ENCODE measurements around the gene LRCH2.

DNA sequence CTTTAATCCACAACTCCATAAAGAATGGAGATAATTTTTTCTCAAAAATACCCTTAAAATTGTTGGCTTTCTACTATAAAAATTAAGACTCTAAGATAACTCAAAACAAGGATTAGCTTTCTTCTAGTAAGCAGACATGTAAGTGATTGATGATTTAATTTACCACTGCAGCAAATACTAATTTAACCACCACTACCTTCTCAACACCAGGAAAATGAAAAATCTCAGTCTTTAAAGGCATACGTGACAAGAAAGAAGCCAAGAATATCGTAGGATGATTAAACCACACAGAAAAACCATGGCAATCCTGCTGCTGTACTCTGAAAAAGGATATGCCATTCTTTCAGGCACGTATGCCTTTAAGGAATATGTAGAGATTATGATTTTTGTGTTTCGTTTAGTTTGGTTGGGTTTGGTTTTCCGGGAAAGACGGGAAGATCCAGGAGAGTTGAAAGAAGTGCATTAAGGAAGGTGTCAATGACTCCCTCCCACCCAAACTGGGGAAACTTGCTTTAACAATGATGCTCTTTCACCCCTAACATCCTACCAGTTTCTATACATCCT lies 881 bp downstream of the LRCH2 start:
- TF ChIP-seq, protein P1, sequence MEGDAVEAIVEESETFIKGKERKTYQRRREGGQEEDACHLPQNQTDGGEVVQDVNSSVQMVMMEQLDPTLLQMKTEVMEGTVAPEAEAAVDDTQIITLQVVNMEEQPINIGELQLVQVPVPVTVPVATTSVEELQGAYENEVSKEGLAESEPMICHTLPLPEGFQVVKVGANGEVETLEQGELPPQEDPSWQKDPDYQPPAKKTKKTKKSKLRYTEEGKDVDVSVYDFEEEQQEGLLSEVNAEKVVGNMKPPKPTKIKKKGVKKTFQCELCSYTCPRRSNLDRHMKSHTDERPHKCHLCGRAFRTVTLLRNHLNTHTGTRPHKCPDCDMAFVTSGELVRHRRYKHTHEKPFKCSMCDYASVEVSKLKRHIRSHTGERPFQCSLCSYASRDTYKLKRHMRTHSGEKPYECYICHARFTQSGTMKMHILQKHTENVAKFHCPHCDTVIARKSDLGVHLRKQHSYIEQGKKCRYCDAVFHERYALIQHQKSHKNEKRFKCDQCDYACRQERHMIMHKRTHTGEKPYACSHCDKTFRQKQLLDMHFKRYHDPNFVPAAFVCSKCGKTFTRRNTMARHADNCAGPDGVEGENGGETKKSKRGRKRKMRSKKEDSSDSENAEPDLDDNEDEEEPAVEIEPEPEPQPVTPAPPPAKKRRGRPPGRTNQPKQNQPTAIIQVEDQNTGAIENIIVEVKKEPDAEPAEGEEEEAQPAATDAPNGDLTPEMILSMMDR (IDR thresholded peaks at IDR 0.05) = no peak
- TF ChIP-seq POLR2A (IDR thresholded peaks at IDR 0.05) = no peak

Data from lower leg skin (tissue), 3 donors.